Left lobe of liver (tissue), 2 donors: ENCODE measurements around the gene CSTA. TPM values are rescaled to one million over a fixed set of nuclear protein-coding genes. Genes with fewer than 3 reads are reported as not detected.

Experiments used
- ATAC-seq: fragments of 200-7000 bp; cut with Tn5 transposase; one replicate; pipeline ENCODE4 v1.9.1; 2020; ENCODE audit warnings: mild to moderate bottlenecking, moderate library complexity
- DNase-seq: peaks from one replicate; pipeline ENCODE4 v3.0.0-alpha.2; 2020; ENCODE audit warnings: low spot score
- total RNA-seq: library from RNA; stranded (reverse); gene quantifications from one replicate; pipeline ENCODE4 v1.2.1, GENCODE V29; 2021
- donor health status: DM: no; HTN: no; CAD: no; lungs with moderate emphysema.
- donor health status: DM: no; HTN: yes; CAD: no.

Gene CSTA
- 8.8 TPM for total RNA-seq

GRCh38 chr3:122324871-122325323 is at the start of gene CSTA:
Gene CSTA, plus strand, starts transcription at chr3:122325248. Its CDS starts 45 bp downstream, at chr3:122325293.
- peak; percentile 74 for ATAC-seq
- no peak for DNase-seq

DNA sequence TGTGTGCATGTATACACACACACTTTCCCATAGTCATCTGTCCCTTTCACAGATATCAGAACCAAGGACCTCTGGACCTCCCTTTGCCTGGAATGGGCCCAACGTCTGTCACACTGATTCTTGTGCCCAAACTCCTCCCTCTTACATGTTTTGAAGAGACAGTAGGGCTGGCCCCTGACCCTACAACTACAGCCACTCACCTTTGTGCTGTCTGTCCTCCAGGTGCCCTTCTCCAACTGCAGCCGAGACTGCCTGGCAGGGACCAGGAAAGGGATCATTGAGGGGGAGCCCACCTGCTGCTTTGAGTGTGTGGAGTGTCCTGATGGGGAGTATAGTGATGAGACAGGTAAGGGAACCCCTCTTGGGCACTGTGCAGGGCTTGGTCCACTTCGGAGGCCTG is 43.2 kb upstream of the CSTA start:
- no peak for DNase-seq

DNA sequence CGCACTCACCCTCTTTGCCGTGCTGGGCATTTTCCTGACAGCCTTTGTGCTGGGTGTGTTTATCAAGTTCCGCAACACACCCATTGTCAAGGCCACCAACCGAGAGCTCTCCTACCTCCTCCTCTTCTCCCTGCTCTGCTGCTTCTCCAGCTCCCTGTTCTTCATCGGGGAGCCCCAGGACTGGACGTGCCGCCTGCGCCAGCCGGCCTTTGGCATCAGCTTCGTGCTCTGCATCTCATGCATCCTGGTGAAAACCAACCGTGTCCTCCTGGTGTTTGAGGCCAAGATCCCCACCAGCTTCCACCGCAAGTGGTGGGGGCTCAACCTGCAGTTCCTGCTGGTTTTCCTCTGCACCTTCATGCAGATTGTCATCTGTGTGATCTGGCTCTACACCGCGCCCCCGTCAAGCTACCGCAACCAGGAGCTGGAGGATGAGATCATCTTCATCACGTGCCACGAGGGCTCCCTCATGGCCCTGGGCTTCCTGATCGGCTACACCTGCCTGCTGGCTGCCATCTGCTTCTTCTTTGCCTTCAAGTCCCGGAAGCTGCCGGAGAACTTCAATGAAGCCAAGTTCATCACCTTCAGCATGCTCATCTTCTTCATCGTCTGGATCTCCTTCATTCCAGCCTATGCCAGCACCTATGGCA is 41.1 kb upstream of the CSTA start:
- ATAC-seq (no peak), DNase-seq (no peak)

More for the DNA sequence above, 43.2 kb upstream of the CSTA start:
- ATAC-seq, result no peak

DNA sequence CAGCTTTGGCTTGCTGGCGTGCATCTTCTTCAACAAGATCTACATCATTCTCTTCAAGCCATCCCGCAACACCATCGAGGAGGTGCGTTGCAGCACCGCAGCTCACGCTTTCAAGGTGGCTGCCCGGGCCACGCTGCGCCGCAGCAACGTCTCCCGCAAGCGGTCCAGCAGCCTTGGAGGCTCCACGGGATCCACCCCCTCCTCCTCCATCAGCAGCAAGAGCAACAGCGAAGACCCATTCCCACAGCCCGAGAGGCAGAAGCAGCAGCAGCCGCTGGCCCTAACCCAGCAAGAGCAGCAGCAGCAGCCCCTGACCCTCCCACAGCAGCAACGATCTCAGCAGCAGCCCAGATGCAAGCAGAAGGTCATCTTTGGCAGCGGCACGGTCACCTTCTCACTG is 40.6 kb upstream of the CSTA start:
- DNase-seq (no peak), ATAC-seq (no peak)

DNA sequence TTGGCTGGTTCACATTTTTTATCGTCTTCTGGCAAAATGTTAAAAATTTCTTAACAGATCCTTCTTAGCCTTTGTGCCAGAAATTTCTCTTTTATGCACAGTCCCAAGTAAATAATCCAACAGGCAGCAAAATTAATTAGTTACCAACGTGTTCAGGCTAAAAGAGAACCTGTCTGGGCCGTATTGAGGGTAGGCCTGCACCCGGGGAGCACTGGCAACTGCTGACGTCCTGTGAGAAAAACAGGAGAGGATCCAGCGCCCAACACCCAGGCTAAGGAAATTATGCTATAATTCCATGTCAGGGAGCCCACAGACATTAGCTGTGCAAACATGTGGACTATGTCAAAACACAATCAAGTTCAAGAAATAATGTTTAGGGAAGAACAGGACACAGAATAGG is 30.7 kb upstream of the CSTA start:
- DNase-seq (no peak), ATAC-seq (peak; percentile 82)

- DNase-seq, result no peak
Measured at GRCh38 chr3:122295266-122296062, 29.6 kb upstream of the CSTA start.

DNA sequence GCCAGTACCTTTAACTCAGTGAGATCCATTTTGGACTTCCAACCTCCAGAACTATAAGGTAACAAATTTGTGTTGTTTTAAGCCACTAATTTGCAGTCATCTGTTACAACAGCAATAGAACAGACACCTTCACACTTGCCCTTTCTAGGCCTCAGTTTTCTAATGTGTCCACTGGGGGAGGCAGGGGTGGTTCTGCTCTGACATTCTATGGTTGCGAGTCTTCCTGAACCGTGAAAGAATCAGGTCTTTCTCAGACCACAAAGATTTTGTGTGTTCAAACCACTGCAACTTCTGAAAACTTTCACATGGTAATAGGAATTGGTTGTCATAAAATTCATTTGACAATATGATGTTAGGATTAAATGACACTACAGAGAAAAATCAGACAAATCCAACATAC is 26.8 kb upstream of the CSTA start:
- no peak for ATAC-seq
- no peak for DNase-seq

More at GRCh38 chr3:122295266-122296062, 29.6 kb upstream of the CSTA start:
- peak; percentile 63 for ATAC-seq

GRCh38 chr3:122299215-122299614 is 25.8 kb upstream of the CSTA start:
- no peak for ATAC-seq

DNA sequence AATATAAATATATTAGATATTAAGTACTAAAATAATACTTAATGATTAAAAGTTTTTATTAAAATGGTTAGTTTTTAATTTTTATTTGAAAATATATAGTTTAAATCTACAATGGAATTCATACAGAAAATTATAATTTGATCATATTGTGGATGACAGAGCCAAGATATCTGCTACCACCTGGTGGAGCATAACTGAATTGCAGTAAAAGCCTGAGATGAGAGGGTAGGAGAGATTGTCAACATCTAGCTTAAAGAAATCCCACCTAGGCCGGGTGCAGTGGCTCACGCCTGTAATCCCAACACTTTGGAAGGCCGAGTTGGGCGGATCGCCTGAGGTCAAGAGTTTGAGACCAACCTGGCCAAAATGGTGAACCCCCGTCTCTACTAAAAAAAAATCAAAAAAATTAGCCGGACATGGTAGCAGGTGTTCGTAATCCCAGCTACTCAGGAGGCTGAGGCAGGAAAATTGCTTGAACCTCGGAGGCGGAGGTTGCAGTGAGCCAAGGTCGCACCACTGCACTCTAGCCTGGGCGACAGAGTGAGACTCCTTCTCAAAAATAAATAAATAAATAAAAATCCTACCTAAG is 25.1 kb upstream of the CSTA start:
- no peak for DNase-seq
- peak; percentile 34 for ATAC-seq

More at GRCh38 chr3:122299215-122299614, 25.8 kb upstream of the CSTA start:
- DNase-seq, result no peak

DNA sequence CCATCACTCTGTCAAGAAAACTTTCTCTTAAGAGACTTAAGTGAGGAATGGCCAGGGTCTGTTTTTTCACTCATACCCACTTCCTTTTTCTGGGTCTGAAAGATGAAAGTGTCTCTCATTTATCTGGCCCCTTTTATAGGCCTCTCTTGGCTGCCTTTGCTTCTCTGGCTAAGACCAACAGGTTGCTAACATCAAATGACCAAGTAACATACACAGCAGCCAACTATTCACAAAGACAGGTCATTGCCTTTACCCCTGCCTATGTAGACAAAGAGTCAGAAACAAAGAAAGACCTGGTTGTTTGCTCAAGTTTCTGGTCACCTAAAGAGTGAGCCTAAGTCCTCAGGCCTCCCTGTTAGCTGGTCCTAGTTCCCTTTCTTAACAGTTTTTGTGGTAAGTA is 24.0 kb upstream of the CSTA start:
- ATAC-seq, result no peak
- DNase-seq, result no peak

- peak; percentile 67 for DNase-seq
- ATAC-seq, result peak; percentile 98
Measured at GRCh38 chr3:122305818-122306621, 19.0 kb upstream of the CSTA start.

- DNase-seq (no peak), ATAC-seq (no peak)
Measured at GRCh38 chr3:122306622-122306953, 18.5 kb upstream of the CSTA start.

GRCh38 chr3:122307094-122307687 is 17.9 kb upstream of the CSTA start:
- DNase-seq (no peak), ATAC-seq (no peak)

GRCh38 chr3:122307976-122308375 is 17.1 kb upstream of the CSTA start:
- no peak for ATAC-seq
- DNase-seq, result no peak

DNA sequence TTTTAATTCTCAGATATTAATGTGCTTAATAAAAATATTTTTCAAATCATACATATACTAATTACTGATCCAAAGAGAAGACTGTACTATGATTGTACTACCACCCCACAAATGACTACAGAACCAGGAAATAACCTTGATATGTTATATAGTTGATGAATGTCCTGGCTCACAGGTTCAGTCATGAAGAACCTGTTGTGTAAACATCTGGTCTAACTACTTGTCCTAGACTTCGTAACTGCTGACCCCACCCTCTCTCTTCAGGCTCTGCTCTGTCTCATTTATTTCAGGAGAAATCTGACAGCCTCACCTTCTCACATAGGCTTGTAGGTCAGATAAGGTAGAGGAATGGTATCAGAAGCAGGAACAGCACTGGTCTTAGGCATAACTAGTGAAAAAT is 14.7 kb upstream of the CSTA start:
- ATAC-seq (no peak), DNase-seq (no peak)

- ATAC-seq (no peak), DNase-seq (no peak)
Measured at GRCh38 chr3:122312826-122313225, 12.2 kb upstream of the CSTA start.

DNA sequence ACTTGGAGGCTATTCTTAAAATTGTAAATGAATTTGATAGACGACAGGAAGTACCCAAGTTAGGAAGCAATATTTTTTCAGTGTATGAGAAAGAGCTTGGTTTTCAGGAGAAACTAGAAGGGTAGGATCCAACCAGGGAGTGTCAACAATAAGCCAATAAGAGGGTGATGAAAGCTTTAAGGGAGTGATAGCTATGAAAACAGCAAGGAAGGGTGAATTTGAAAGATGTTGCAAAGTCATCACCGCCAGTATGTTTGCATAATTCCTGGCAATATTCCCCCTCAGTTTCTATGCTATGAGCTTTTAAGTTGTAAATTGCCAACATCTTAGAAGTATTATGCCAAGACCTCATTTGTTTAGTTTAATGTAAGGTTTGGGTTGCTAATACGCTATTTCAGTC is 11.8 kb upstream of the CSTA start:
- ATAC-seq (no peak), DNase-seq (no peak)

DNA sequence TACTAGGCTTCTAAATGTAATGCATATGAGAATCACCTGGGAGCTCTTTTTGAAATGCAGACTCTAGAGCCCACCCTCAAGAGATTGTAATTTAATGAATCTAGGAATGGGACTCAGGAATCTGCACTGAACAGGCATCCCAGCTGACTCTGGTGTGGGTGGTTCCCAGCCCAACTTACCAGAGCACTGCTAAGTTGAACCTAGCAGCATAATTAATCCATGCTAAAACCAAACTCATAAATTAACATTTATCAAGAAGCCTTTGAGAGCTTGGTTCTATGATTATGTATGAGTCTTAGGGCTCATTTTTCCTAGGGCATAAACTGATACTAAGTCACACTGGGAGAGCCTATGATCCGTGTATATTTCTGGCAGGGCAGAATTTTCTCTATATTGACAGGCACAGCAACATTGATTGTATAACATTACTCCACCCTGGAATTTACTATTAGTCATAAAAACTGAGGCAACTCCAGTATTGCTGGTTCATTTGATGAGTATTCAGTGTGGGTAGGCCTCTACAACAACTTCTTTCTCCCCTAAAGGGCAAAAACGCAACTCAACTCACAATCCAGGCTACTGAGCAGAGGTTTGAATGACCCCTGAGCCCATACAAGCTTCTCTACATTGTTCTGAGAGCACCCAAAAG is 10.7 kb upstream of the CSTA start:
- no peak for ATAC-seq
- DNase-seq, result no peak

DNA sequence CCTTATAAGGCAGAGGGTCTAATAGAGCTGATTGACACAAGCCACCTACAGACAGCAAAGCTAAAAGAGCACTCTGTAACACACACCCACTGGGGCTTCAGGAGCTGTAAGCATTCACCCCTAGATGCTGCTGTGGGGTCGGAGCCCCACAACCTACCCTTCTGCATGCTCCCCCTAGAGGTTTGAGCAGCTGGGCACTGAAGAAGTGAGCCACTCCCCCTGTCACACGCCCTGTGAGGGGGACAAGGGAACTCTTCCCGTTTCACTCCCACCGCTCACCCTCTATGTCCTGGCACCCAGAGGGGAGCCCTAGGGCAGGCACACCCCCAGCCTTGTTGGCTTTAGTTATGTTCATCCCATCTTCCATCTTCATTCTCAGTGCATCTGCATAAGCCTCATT is 9.4 kb upstream of the CSTA start:
- DNase-seq, result no peak
- ATAC-seq, result no peak

GRCh38 chr3:122316368-122316767 is 8.7 kb upstream of the CSTA start:
- DNase-seq (no peak), ATAC-seq (no peak)
